Measurements from ENCODE around the gene GPR4.

DNA sequence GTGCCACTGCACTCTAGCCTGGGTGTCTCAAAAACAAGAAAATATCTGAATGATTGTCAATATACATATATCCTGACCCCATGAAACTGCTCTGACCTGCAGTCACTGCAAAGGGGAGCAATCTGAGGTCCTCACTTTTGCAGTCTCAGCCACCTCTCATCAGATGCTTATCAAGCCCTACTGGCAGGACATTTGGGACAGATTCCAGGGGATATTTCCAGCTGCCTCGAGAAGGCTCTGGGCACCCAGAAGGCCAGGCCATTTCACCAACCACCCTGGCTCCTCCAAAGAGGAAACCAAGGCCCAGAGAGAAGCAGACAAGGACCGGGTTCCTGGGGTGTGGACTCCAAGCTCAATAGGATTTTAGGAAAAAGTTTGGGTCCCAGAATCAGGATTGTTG, 34.9 kb upstream of the GPR4 start:
- TF ChIP-seq, protein P1, sequence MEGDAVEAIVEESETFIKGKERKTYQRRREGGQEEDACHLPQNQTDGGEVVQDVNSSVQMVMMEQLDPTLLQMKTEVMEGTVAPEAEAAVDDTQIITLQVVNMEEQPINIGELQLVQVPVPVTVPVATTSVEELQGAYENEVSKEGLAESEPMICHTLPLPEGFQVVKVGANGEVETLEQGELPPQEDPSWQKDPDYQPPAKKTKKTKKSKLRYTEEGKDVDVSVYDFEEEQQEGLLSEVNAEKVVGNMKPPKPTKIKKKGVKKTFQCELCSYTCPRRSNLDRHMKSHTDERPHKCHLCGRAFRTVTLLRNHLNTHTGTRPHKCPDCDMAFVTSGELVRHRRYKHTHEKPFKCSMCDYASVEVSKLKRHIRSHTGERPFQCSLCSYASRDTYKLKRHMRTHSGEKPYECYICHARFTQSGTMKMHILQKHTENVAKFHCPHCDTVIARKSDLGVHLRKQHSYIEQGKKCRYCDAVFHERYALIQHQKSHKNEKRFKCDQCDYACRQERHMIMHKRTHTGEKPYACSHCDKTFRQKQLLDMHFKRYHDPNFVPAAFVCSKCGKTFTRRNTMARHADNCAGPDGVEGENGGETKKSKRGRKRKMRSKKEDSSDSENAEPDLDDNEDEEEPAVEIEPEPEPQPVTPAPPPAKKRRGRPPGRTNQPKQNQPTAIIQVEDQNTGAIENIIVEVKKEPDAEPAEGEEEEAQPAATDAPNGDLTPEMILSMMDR (conservative IDR thresholded peaks at IDR 0.05; ENCODE audit: low read length) = no peak
- TF ChIP-seq EZH2phosphoT487 (IDR thresholded peaks at IDR 0.05; ENCODE audit: borderline replicate concordance) = no peak

Data from Loucy (cell line).